HepG2 (cell line): ENCODE measurements around the gene ITGAE. TPM values are rescaled to one million over a fixed set of nuclear protein-coding genes. Genes with fewer than 3 reads are reported as not detected.
A peak's percentile ranks its signal among the peaks of the same experiment; 100 is the strongest.

Source experiments
- ARID2 ChIP-seq: sonication (generic); formaldehyde crosslinking; IDR thresholded peaks from 2 replicates; pipeline ENCODE4 v1.8.1; 2022; ENCODE audit warnings: mild to moderate bottlenecking, missing genetic modification reagents, borderline replicate concordance
- DPF2 ChIP-seq: sonication (generic); formaldehyde crosslinking; IDR thresholded peaks from 2 replicates; pipeline ENCODE4 v1.4.0; 2020; ENCODE audit warnings: mild to moderate bottlenecking, low read depth, missing genetic modification reagents, borderline replicate concordance
- GFI1 ChIP-seq: sonication (generic); formaldehyde crosslinking; IDR thresholded peaks from 2 replicates; pipeline ENCODE4 v1.5.0; 2020; ENCODE audit warnings: missing genetic modification reagents, mild to moderate bottlenecking, borderline replicate concordance
- HMGXB3 ChIP-seq: sonication (generic); formaldehyde crosslinking; IDR thresholded peaks from 2 replicates; pipeline ENCODE4 v1.4.0; 2020; ENCODE audit warnings: missing genetic modification reagents, borderline replicate concordance
- KLF6 ChIP-seq: IDR thresholded peaks from 2 replicates; pipeline ENCODE4 v1.8.0; 2016; ENCODE audit warnings: missing biosample characterization, missing genetic modification reagents
- LCORL ChIP-seq, 2 experiments: fragments of 450-650 bp in 1 of 2; sonication (generic) in 1 of 2; formaldehyde crosslinking in 1 of 2; IDR thresholded peaks; 2 replicates each; pipeline versions ENCODE4 v1.5.0 to v1.6.1; 2017 to 2020; ENCODE audit warnings: antibody characterized with exemption in 1 of 2, missing genetic modification reagents in 1 of 2
- MTF2 ChIP-seq: sonication (generic); formaldehyde crosslinking; IDR thresholded peaks from 2 replicates; pipeline ENCODE4 v1.5.0; 2020; ENCODE audit warnings: missing genetic modification reagents, borderline replicate concordance
- RBM39 ChIP-seq: fragments of 200-400 bp; formaldehyde crosslinking; IDR thresholded peaks from one replicate; pipeline ENCODE4 v1.6.1; 2018; ENCODE audit warnings: antibody characterized with exemption, mild to moderate bottlenecking, low read depth, low read length; ENCODE audit not compliant: poor library complexity, severe bottlenecking
- RXRA ChIP-seq: sonication (generic); formaldehyde crosslinking; IDR thresholded peaks from 2 replicates; pipeline ENCODE4 v1.5.1; 2020; ENCODE audit warnings: missing genetic modification reagents
- SKI ChIP-seq: fragments of 450-650 bp; IDR thresholded peaks from one replicate; pipeline ENCODE4 v1.6.1; 2018; ENCODE audit warnings: mild to moderate bottlenecking; ENCODE audit not compliant: partially characterized antibody
- STAT6 ChIP-seq: sonication (generic); formaldehyde crosslinking; IDR thresholded peaks from 2 replicates; pipeline ENCODE4 v1.4.0; 2020; ENCODE audit warnings: missing genetic modification reagents, mild to moderate bottlenecking, borderline replicate concordance
- ZBTB43 ChIP-seq: sonication (generic); formaldehyde crosslinking; conservative IDR thresholded peaks from 2 replicates; pipeline ENCODE4 v1.4.0; 2020; ENCODE audit warnings: missing genetic modification reagents
- ZMAT3 ChIP-seq: sonication (generic); formaldehyde crosslinking; conservative IDR thresholded peaks from 2 replicates; pipeline ENCODE4 v1.7.0; 2021; ENCODE audit warnings: missing genetic modification reagents
- ZNF12 ChIP-seq: sonication (generic); formaldehyde crosslinking; IDR thresholded peaks from 2 replicates; pipeline ENCODE4 v1.5.0; 2020; ENCODE audit warnings: missing genetic modification reagents
- ZNF143 ChIP-seq: sonication (generic); formaldehyde crosslinking; IDR thresholded peaks from 2 replicates; pipeline ENCODE4 v1.4.0; 2020; ENCODE audit warnings: missing genetic modification reagents
- ZNF207 ChIP-seq: fragments of 450-650 bp; IDR thresholded peaks from 2 replicates; pipeline ENCODE4 v1.6.1; 2016; ENCODE audit warnings: antibody characterized with exemption, borderline replicate concordance
- ZNF644 ChIP-seq: IDR thresholded peaks from 2 replicates; pipeline ENCODE4 v1.6.1; 2016; ENCODE audit warnings: low read depth
- ZNF780A ChIP-seq: sonication (generic); formaldehyde crosslinking; IDR thresholded peaks from 2 replicates; pipeline ENCODE4 v1.8.0; 2022; ENCODE audit warnings: mild to moderate bottlenecking, missing genetic modification reagents, moderate library complexity
- ZSCAN12 ChIP-seq: sonication (generic); formaldehyde crosslinking; IDR thresholded peaks from 2 replicates; pipeline ENCODE4 v1.9.0; 2021; ENCODE audit warnings: mild to moderate bottlenecking, missing genetic modification reagents
- polyA plus RNA-seq, 8 experiments: library from polyadenylated mRNA; depleted of rRNA in 3 of 8; stranded (reverse) in 7 of 8; unstranded in 1 of 8; fragments of >200 nt; fragmentation: Illumina TruSeq in 4 of 8; extraction: Trizol in 4 of 8; gene quantifications; 2 replicates each; pipeline versions ENCODE4 v1.2.1 to v1.2.3, GENCODE V29; 2011 to 2016; ENCODE audit warnings: low read depth in 4 of 8, missing spikeins in 1 of 8, mixed read lengths in 1 of 8; ENCODE audit not compliant: insufficient read depth in 1 of 8
- total RNA-seq, 5 experiments: library from RNA; depleted of rRNA; stranded (reverse); fragments of >200 nt; fragmentation: Illumina TruSeq; extraction: Trizol; gene quantifications; 2 replicates each; pipeline ENCODE4 v1.2.3, GENCODE V29; 2016; ENCODE audit warnings: low read depth in 1 of 5

The ITGAE gene
- total and polyA plus RNA-seq, 2 of the 13 experiments (the other 11 are each of a cell fraction or from before 2014, with no cell fraction given), result 42.3 to 49.0 TPM

- TF ChIP-seq KLF6 (CRISPR knock-in tag) (peak; percentile 56), RXRA (CRISPR knock-in tag) (peak; percentile 59; the same call in 1 of the 2 replicates), SKI (peak; percentile 87), ZNF12 (CRISPR knock-in tag) (no peak), GFI1 (CRISPR knock-in tag) (peak; percentile 76), ZMAT3 (CRISPR knock-in tag) (no peak; the same call in 1 of the 2 replicates), ARID2 (peak; percentile 63; the same call in 1 of the 2 replicates), ZNF780A (CRISPR knock-in tag) (no peak; the same call in 1 of the 2 replicates), ZSCAN12 (0 out of 2 replicates have a peak, but pooled peaks have one; percentile 45), HMGXB3 (no peak), MTF2 (CRISPR knock-in tag) (peak; percentile 53; the same call in 1 of the 2 replicates), RBM39 (peak; percentile 77), STAT6 (no peak), ZNF207 (no peak), ZBTB43 (CRISPR knock-in tag) (no peak), ZNF644 (CRISPR knock-in tag) (no peak), DPF2 (CRISPR knock-in tag) (no peak), ZNF143 (CRISPR knock-in tag) (peak; percentile 38; the same call in 1 of the 2 replicates), LCORL (IDR thresholded peaks at IDR 0.05) (no peak), LCORL (CRISPR knock-in tag; IDR thresholded peaks at IDR 0.05) (peak; percentile 57)
Measured at GRCh38 chr17:3845621-3846436, 44.8 kb upstream of the ITGAE start, which contains the start of gene NCBP3 (continued).
